Subcutaneous preadipocyte (primary cell): ENCODE results near the gene ANO6. TPM values are rescaled to one million over a fixed set of nuclear protein-coding genes. Genes with fewer than 3 reads are reported as not detected.

ENCODE experiments used
- small RNA-seq: library from RNA; depleted of rRNA; stranded (forward); fragments of <200 nt; gene quantifications from one replicate; pipeline ENCODE3, GENCODE V24; 2012
- total RNA-seq: library from RNA; depleted of rRNA; stranded (reverse); fragments of >200 nt; gene quantifications from 2 replicates; pipeline ENCODE4 v1.2.3, GENCODE V29; 2012

Gene ANO6
- 39.3 and 47.1 TPM in 2 replicates for total RNA-seq

GRCh38 chr12:45215419-45216229, at the start of gene ANO6:
Gene ANO6, plus strand, starts transcription at chr12:45216095. Its CDS starts 227 bp downstream, at chr12:45216322.

Small RNAs within 50 kb of the gene (small RNA-seq; reads per million reads assigned to genes)
- gene AC009248.2 = not detected

Other genes starting within 250 kb of the ANO6 start
- under 0.01 TPM in 2 replicates for gene DBX2, start 165.0 kb upstream of the ANO6 start, total RNA-seq